ENCODE measurements around the gene COQ7. TPM values are rescaled to one million over a fixed set of nuclear protein-coding genes. Genes with fewer than 3 reads are reported as not detected.

Gene COQ7
- total and polyA plus RNA-seq, 2 donors (not counting 1 experiment from before 2014, with no cell fraction given) = 12.4 to 19.8 TPM

GRCh38 chr16:19073863-19074262 is 6.4 kb downstream of the COQ7 start:
- no peak for DNase-seq (ENCODE audit: low read depth in 2 of 2)
- Histone ChIP-seq H3K27ac (ENCODE audit: insufficient read depth, low read length) (no peak overlapping the region), H3K9ac (ENCODE audit: insufficient read depth, low read length) (no peak overlapping the region), H2AFZ (ENCODE audit: low read length) (no peak overlapping the region), H3K36me3 (ENCODE audit: control insufficient read depth, insufficient read depth, low read length) (peaks cover 4% of the 10 kb centered on the region), H3K4me1 (ENCODE audit: control insufficient read depth, extremely low read depth, insufficient read depth, low read length) (no peaks in the 10 kb centered on the region), H3K4me3 (replicated peaks in 1 of 4; ENCODE audit: control extremely low read depth in 1 of 4, insufficient read depth in 1 of 4, low read depth in 3 of 4, low read length in 4 of 4) (no peak overlapping the region), H3K27me3 (ENCODE audit: control insufficient read depth, insufficient read depth, low read length) (no peaks in the 10 kb centered on the region), H3K4me2 (ENCODE audit: extremely low read depth, insufficient read depth, low read length) (no peak overlapping the region), H3K9me3 (ENCODE audit: control insufficient read depth, insufficient read depth, low read depth, low read length) (no peaks in the 10 kb centered on the region), H4K20me1 (ENCODE audit: control insufficient read depth, extremely low read depth, insufficient read depth, low read length) (no peaks in the 10 kb centered on the region), H3K79me2 (ENCODE audit: control insufficient read depth, insufficient read depth, low read length) (no peaks in the 10 kb centered on the region)
- TF ChIP-seq EZH2 (IDR thresholded peaks at IDR 0.05; ENCODE audit: low read length, missing control alignments) (no peak), CTCF (conservative IDR thresholded peaks at IDR 0.05 in 1 of 2, IDR thresholded peaks at IDR 0.05 in 1 of 2; ENCODE audit: low read depth in 1 of 2, low read length in 2 of 2) (no peak)

GRCh38 chr16:19075511-19075910 is 8.1 kb downstream of the COQ7 start:
- H3K4me1 ChIP-seq (ENCODE audit: control insufficient read depth, extremely low read depth, insufficient read depth, low read length) = no peaks in the 10 kb centered on the region
- no peaks in the 10 kb centered on the region for H3K9me3 ChIP-seq (ENCODE audit: control insufficient read depth, insufficient read depth, low read depth, low read length)
- no peak overlapping the region for H3K4me3 ChIP-seq (replicated peaks in 1 of 4; ENCODE audit: control extremely low read depth in 1 of 4, insufficient read depth in 1 of 4, low read depth in 3 of 4, low read length in 4 of 4)
- H3K27ac ChIP-seq (ENCODE audit: insufficient read depth, low read length) = no peak overlapping the region
- H2AFZ ChIP-seq (ENCODE audit: low read length) = no peak overlapping the region
- no peak overlapping the region for H3K4me2 ChIP-seq (ENCODE audit: extremely low read depth, insufficient read depth, low read length)
- no peak overlapping the region for H3K9ac ChIP-seq (ENCODE audit: insufficient read depth, low read length)
- H3K79me2 ChIP-seq (ENCODE audit: control insufficient read depth, insufficient read depth, low read length) = no peaks in the 10 kb centered on the region
- peaks cover 4% of the 10 kb centered on the region for H3K36me3 ChIP-seq (ENCODE audit: control insufficient read depth, insufficient read depth, low read length)
- H3K27me3 ChIP-seq (ENCODE audit: control insufficient read depth, insufficient read depth, low read length) = no peaks in the 10 kb centered on the region
- TF ChIP-seq EZH2 (IDR thresholded peaks at IDR 0.05; ENCODE audit: low read length, missing control alignments) (no peak), CTCF (conservative IDR thresholded peaks at IDR 0.05 in 1 of 2, IDR thresholded peaks at IDR 0.05 in 1 of 2; ENCODE audit: low read depth in 1 of 2, low read length in 2 of 2) (no peak)
- no peaks in the 10 kb centered on the region for H4K20me1 ChIP-seq (ENCODE audit: control insufficient read depth, extremely low read depth, insufficient read depth, low read length)
- no peak for DNase-seq (ENCODE audit: low read depth in 2 of 2)

DNA sequence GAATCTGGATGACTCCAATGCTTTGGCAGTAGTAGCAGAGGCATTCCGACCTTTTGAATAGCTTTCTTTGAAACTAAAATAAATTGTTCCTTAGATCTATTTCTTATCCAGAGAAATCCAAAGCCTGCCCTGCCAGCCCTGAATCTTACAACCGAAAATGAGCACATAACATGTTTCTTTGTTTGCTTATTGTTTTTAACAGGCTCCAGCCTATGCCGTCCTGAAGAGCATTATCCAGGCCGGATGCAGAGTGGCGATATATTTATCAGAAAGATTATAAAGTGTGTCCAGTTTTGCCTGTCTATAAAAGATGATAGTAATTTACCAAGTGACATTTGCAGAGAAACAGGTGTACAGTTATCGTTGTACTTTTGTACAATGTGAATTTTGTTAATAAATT is 10.5 kb downstream of the COQ7 start:
- Histone ChIP-seq H3K4me3 (replicated peaks in 1 of 4; ENCODE audit: control extremely low read depth in 1 of 4, insufficient read depth in 1 of 4, low read depth in 3 of 4, low read length in 4 of 4) (no peak overlapping the region), H3K36me3 (ENCODE audit: control insufficient read depth, insufficient read depth, low read length) (peaks cover 2% of the 10 kb centered on the region), H3K27ac (ENCODE audit: insufficient read depth, low read length) (no peak overlapping the region), H3K4me2 (ENCODE audit: extremely low read depth, insufficient read depth, low read length) (no peak overlapping the region), H4K20me1 (ENCODE audit: control insufficient read depth, extremely low read depth, insufficient read depth, low read length) (no peaks in the 10 kb centered on the region), H3K9me3 (ENCODE audit: control insufficient read depth, insufficient read depth, low read depth, low read length) (no peaks in the 10 kb centered on the region), H3K27me3 (ENCODE audit: control insufficient read depth, insufficient read depth, low read length) (no peaks in the 10 kb centered on the region), H3K4me1 (ENCODE audit: control insufficient read depth, extremely low read depth, insufficient read depth, low read length) (no peaks in the 10 kb centered on the region), H3K79me2 (ENCODE audit: control insufficient read depth, insufficient read depth, low read length) (no peaks in the 10 kb centered on the region), H2AFZ (ENCODE audit: low read length) (no peak overlapping the region), H3K9ac (ENCODE audit: insufficient read depth, low read length) (no peak overlapping the region)
- TF ChIP-seq CTCF (conservative IDR thresholded peaks at IDR 0.05 in 1 of 2, IDR thresholded peaks at IDR 0.05 in 1 of 2; ENCODE audit: low read depth in 1 of 2, low read length in 2 of 2) (no peak), EZH2 (IDR thresholded peaks at IDR 0.05; ENCODE audit: low read length, missing control alignments) (no peak)
- no peak for DNase-seq (ENCODE audit: low read depth in 2 of 2)

Measured in fibroblast of lung (primary cell).